ENCODE data around the gene YIPF1. TPM values are rescaled to one million over a fixed set of nuclear protein-coding genes. Genes with fewer than 3 reads are reported as not detected.

YIPF1 gene
- total RNA-seq, 1 donor from 2014 or later, result 16.6 TPM

- ATAC-seq (no peak), DNase-seq (ENCODE audit: low spot score) (no peak)
- intact Hi-C loops (cut with DNase I), result no loop called here
These were observed 79.6 kb downstream of the YIPF1 start for GRCh38 chr1:53810007-53810406.

DNA sequence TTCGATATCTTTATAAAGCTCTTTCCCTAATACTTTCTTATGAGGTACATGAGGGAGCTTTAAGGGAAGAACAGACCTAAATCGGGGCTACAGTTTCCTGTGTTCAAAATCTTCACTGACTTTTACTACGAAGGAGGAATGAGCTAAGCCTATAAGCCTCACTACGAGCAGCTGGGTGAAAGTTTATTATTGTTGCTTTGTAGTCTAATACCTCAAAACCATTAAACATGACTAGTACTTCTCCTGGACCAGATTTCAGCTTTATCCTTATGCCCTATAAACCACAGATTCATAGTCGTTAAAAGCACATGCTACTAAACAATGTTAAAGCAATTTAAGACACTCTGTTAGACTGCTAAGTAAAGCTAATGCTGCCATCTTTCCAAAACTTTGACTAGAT lies 81.7 kb downstream of the YIPF1 start:
- intact Hi-C loops (cut with DNase I), result no loop called here
- DNase-seq (ENCODE audit: low spot score), result no peak

GRCh38 chr1:53804791-53805505 lies 84.6 kb downstream of the YIPF1 start:
- DNase-seq (ENCODE audit: low spot score), result no peak
- intact Hi-C loops (cut with DNase I), result no loop called here
- ATAC-seq, result no peak

More for the DNA sequence above, 81.7 kb downstream of the YIPF1 start:
- no peak for ATAC-seq

DNA sequence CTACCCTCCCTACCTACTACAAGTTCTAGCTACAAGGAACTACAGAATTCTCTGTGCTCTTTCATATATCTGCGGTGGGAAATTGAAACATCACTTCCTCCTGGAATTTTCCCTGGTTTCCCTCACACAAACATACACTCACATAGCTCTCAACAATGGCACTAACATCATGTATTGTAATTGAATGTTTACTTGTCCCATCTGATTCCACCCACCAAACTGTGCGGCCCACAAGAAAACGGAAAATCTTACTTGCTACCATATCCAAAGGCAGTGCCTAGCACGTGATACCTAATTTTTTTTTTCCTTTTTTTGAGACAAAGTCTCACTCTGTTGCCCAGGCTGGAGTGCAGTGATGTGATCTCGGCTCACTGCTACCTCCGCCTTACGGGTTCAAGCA lies 85.4 kb downstream of the YIPF1 start:
- no peak for ATAC-seq
- intact Hi-C loops (cut with DNase I), result no loop called here
- DNase-seq (ENCODE audit: low spot score), result no peak

Other genes starting within 250 kb of the YIPF1 start
- gene GLIS1, start 150.6 kb downstream of the YIPF1 start, total RNA-seq, result 0.98 TPM
- gene NDC1, start 51.5 kb downstream of the YIPF1 start, total RNA-seq, result 8.0 TPM
- not detected for gene DIO1, start 4.4 kb upstream of the YIPF1 start, total RNA-seq
- gene IFT25, start 55.9 kb upstream of the YIPF1 start, total RNA-seq, result 33.5 TPM
- 26.9 TPM for gene LRRC42, start 56.6 kb upstream of the YIPF1 start, total RNA-seq
- gene LDLRAD1, start 128.4 kb upstream of the YIPF1 start, total RNA-seq, result not detected
- gene TMEM59, start 163.4 kb upstream of the YIPF1 start, total RNA-seq, result 283 TPM
- gene TCEANC2, start 163.8 kb upstream of the YIPF1 start, total RNA-seq, result 7.7 TPM

Data from sciatic nerve (tissue), 2 donors.